GM12874 (cell line): Measurements from ENCODE around the gene CDH4.

ENCODE experiments used
- TF ChIP-seq, protein P1 (sequence below): IDR thresholded peaks from 2 replicates; pipeline ENCODE4 v1.5.1; 2011; ENCODE audit warnings: low read depth, mild to moderate bottlenecking, control low read depth, low read length, moderate library complexity; ENCODE audit not compliant: insufficient read depth

The CDH4 gene

DNA sequence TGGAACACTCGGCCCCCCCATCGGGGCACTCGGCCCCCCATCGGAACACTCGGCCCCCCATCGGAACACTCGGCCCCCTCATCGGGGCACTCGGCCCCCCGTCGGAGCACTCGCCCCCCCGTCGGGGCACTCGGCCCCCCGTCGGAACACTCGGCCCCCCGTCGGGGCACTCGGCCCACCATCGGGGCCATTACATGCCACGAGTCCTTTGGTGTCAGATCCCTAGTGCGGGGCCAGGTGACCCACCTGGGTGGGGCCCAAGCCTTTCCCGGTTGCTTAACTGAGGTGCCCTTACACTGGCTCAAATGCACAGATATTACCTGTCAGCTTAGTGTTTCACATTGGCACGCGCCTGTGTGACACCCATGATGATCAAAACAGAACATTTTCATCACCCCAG is 717.7 kb downstream of the CDH4 start:
- TF ChIP-seq, protein P1, sequence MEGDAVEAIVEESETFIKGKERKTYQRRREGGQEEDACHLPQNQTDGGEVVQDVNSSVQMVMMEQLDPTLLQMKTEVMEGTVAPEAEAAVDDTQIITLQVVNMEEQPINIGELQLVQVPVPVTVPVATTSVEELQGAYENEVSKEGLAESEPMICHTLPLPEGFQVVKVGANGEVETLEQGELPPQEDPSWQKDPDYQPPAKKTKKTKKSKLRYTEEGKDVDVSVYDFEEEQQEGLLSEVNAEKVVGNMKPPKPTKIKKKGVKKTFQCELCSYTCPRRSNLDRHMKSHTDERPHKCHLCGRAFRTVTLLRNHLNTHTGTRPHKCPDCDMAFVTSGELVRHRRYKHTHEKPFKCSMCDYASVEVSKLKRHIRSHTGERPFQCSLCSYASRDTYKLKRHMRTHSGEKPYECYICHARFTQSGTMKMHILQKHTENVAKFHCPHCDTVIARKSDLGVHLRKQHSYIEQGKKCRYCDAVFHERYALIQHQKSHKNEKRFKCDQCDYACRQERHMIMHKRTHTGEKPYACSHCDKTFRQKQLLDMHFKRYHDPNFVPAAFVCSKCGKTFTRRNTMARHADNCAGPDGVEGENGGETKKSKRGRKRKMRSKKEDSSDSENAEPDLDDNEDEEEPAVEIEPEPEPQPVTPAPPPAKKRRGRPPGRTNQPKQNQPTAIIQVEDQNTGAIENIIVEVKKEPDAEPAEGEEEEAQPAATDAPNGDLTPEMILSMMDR, result no peak

DNA sequence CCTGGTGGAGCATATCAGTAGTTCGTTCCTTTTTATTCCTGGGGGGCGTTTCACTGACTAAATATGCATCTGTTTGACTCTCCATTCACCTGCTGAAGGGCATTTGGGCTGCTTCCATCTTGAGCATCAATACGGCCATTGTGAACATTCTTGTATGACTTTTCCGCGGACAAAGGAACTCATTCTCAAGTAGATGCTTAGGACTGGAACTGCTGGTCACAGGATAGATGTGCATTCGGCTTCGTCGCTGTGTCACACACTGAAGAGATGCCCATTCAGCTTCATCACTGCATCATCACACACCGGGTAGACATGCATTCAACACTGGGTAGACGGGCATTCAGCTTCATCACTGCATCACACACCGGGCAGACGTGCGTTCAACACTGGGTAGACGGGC is 718.3 kb downstream of the CDH4 start:
- TF ChIP-seq, protein P1, result no peak

DNA sequence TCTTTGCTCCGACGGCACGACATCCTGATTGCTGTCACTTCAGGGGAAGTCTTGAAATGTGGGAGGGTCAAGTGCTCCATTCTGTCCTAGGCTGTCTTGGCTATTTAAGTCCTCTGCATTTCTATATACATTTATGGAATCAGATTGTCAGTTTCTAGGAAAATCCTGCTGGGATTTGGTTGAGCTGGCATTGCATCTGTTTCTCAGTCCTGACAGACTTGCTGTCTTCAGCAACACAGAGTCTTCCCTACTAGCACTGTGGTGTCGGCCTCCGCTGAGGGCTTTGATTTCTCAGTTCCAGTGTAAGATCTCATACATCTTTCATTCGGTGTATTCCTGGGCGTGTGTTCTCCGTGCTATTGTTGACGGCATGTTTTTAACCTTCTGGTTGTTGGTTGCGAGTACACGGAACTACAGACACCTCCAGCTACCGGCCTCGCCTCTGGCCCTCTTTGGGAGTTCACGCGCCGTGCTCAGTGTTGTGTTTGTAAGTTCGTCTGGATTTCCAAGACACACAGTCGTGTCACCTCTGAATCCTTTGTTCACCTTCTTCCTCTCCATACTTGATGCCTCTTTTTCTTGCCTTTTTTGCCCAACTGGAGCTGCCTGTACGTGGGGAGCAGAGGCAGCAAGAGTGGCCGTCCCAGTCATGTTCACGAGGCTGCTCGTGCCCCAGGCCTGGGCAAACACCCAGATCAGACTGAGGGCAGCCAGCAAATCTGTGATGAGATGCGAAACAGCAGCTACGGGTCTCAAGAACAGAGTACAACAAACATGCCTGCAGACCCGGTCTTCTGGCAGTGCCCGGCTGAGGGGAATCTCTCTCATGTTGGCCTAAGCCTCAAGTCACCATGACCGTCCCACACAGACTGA is 720.8 kb downstream of the CDH4 start:
- TF ChIP-seq, protein P1, result no peak

DNA sequence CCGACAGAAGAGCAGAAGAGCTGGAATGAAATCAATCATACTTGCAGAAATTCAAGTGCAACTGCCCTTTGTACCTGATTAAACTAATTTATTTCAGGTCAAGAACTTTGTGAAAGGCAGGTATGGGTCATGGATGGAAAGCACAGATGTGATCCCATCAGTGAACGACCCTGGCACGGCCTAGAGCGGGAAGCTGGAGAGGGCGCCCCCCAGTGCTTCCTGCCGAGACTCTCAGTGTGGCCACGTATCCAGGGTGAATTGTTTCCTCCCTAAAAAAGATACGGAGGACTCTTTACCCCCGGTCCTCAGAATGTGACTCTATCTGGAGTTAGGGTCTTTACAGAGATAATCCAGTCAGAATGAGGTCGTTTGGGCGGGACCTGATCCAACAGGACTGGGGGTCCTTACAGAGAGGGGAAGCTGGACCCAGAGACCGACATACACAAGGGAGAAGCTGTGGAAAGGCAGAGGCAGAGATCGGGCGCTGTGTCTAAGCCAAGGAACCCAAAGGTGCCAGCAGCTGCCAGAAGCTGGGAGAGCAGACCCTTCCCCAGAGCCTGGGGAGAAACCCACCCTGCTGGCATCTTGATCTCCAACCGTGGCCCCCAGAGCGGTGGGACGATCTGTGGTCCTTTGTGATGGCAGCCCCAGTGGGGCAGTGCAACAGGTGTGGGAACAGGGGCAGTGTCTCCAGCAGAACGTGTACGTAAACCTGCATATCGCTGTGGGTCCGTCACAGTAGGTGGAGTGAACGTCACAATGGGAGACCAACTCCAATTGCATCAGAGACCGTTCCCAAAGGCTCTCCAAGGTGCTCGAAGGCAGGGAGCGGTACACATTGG is 721.7 kb downstream of the CDH4 start:
- TF ChIP-seq, protein P1, result no peak

DNA sequence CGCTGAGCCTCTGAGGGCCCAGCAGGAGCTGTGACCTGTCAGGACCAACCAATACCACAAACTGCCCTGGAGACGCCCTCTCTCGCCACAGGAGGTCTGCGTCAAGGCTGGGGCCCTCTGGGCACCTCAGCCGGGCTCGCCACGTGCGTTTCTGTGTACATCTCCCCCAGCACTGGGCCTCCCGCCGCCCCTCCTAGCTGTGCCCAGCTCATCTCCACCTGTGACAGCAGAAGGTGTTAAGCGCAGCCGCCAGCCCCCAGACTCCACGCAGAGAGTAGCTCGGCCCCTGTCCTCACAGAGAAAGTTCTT is 722.2 kb downstream of the CDH4 start:
- TF ChIP-seq, protein P1, result no peak

DNA sequence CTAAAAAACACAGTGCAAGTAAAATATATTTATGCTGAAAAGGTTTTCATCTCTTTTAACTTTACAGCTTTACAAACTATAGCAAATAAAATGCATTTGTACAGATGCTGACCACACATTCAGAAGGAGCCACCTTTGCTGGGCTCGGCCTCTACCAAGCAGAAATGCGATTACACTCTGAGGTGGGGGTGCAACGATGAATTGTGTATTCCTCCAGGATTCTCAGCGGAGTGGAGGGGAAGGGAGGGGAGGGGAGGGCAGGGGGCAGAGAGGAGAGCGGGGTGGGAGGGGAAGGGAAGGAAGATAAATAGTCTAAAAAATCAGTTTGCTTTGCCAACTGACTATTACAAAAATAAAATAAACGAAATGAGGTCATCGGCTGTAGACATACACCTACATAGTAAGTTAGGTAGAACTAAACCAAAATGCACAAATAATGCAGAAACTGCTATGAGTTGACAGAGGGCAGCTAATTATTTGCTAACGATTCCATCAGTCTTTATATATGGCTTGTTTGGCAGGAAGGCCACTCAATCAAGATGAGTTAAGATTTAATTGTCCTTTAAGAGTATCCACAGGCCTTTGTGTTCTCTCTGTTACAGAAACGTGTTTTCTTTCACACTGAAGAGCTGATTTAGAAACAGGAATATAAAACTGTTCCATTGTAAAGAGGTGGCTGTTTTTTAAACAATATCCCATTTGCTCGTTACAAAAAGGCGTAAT is 723.5 kb downstream of the CDH4 start:
- TF ChIP-seq, protein P1, result no peak

DNA sequence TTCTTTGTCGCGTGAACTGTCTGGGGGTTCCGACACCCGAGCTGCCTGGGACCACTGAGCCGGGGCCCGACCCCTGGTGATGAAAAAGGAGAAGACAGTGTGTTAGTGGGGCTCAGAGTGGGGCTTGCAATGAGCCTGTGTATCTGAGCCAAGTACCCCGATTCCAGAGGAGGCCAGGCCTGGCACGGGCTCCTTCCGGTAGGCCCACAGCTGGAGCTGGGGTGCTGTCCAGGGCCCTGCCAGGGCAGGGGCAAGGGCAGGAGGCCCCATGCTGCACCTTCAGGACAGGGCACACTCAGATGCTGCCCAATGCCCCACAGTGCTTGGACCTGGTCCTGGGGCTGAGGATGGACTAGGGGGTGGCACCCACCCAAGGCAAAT is 724.2 kb downstream of the CDH4 start:
- TF ChIP-seq, protein P1, result no peak
